Peyer's patch (tissue), 4 donors: ENCODE results near the gene ANO8.

Experiments
- CTCF ChIP-seq, 6 experiments: fragments of 450-650 bp in 4 of 6; fragments of 200-600 bp in 2 of 6; sonication (generic) in 1 of 6; IDR thresholded peaks; one replicate each; pipeline ENCODE4 v1.5.1; 2017 to 2019; ENCODE audit warnings: antibody characterized with exemption in 6 of 6, mild to moderate bottlenecking in 3 of 6, moderate library complexity in 1 of 6
- POLR2A ChIP-seq, 2 donors: fragments of 450-650 bp; IDR thresholded peaks; one replicate each; pipeline ENCODE4 v1.5.1; 2017; ENCODE audit warnings: antibody characterized with exemption in 2 of 2, mild to moderate bottlenecking in 2 of 2, moderate library complexity in 2 of 2

- TF ChIP-seq CTCF (IDR thresholded peaks at IDR 0.05) (no peak), POLR2A (IDR thresholded peaks at IDR 0.05) (no peak)
Observed at GRCh38 chr19:17306285-17306714, 28.4 kb downstream of the ANO8 start.
